Nephron progenitor cell (in vitro differentiated cells): ENCODE measurements around the gene DYNLRB1.

Source experiments
- DNase-seq: peaks from one replicate; pipeline ENCODE4 v3.0.0; 2021
- H3K27ac Mint-ChIP-seq: 2 replicates; pipeline ENCODE4 v1.8.0; 2021; ENCODE audit warnings: mild to moderate bottlenecking, moderate library complexity, mixed read lengths
- H3K27me3 Mint-ChIP-seq: 2 replicates; pipeline ENCODE4 v1.8.0; 2021; ENCODE audit warnings: mild to moderate bottlenecking, low read depth, mixed read lengths; ENCODE audit not compliant: poor library complexity
- H3K36me3 Mint-ChIP-seq: 2 replicates; pipeline ENCODE4 v1.8.0; 2021; ENCODE audit warnings: low read depth, mixed read lengths
- H3K4me1 Mint-ChIP-seq: 2 replicates; pipeline ENCODE4 v1.8.0; 2021; ENCODE audit warnings: mixed read lengths
- H3K4me3 Mint-ChIP-seq: 2 replicates; pipeline ENCODE4 v1.8.0; 2021; ENCODE audit warnings: mild to moderate bottlenecking, moderate library complexity, mixed read lengths
- H3K9me3 Mint-ChIP-seq: 2 replicates; pipeline ENCODE4 v1.8.0; 2021; ENCODE audit warnings: mild to moderate bottlenecking, moderate library complexity, mixed read lengths
- TF ChIP-seq, protein P1 (sequence below): fragments of 200-600 bp; sonication (generic); IDR thresholded peaks from 2 replicates; pipeline ENCODE4 v1.5.0; 2021; ENCODE audit warnings: antibody characterized with exemption

Gene DYNLRB1

GRCh38 chr20:34566978-34567891 is 51.0 kb downstream of the DYNLRB1 start:
- Mint-ChIP-seq H3K27me3 (peaks cover 7% of the 10 kb centered on the region), H3K27ac (peak overlapping the region; percentile 38)
- TF ChIP-seq, protein P1, sequence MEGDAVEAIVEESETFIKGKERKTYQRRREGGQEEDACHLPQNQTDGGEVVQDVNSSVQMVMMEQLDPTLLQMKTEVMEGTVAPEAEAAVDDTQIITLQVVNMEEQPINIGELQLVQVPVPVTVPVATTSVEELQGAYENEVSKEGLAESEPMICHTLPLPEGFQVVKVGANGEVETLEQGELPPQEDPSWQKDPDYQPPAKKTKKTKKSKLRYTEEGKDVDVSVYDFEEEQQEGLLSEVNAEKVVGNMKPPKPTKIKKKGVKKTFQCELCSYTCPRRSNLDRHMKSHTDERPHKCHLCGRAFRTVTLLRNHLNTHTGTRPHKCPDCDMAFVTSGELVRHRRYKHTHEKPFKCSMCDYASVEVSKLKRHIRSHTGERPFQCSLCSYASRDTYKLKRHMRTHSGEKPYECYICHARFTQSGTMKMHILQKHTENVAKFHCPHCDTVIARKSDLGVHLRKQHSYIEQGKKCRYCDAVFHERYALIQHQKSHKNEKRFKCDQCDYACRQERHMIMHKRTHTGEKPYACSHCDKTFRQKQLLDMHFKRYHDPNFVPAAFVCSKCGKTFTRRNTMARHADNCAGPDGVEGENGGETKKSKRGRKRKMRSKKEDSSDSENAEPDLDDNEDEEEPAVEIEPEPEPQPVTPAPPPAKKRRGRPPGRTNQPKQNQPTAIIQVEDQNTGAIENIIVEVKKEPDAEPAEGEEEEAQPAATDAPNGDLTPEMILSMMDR = no peak

GRCh38 chr20:34567892-34568865 is 52.0 kb downstream of the DYNLRB1 start:
- Mint-ChIP-seq H3K9me3 (no peaks in the 10 kb centered on the region), H3K4me3 (no peak overlapping the region), H3K27ac (peak overlapping the region; percentile 38), H3K36me3 (peaks cover 36% of the 10 kb centered on the region), H3K27me3 (peaks cover 6% of the 10 kb centered on the region), H3K4me1 (peaks cover 26% of the 10 kb centered on the region)
- no peak for DNase-seq
- TF ChIP-seq, protein P1 = no peak

More at GRCh38 chr20:34566978-34567891, 51.0 kb downstream of the DYNLRB1 start:
- no peak for DNase-seq
- peaks cover 34% of the 10 kb centered on the region for H3K36me3 Mint-ChIP-seq
- H3K4me1 Mint-ChIP-seq = peaks cover 26% of the 10 kb centered on the region
- no peaks in the 10 kb centered on the region for H3K9me3 Mint-ChIP-seq
- H3K4me3 Mint-ChIP-seq = no peak overlapping the region

DNA sequence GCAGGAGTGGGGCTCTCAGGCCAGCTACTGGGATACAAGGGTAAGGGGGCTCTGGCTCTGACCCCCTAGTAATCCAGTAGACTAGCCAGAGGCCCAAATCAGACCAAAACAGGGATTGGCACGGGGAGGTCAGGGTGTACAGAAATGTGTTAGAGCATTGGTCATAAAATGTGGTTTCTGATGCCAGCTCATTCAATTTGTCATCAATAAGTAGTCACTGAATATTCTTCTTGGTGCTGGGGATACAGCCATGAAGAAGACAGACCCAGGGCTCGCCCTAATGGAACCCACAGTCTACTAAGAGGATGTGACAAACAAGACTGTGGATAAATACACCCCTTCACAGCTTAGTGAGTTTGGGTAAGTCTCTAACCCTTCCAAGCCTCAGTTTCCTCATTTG is 53.4 kb downstream of the DYNLRB1 start:
- TF ChIP-seq, protein P1 = no peak
- H3K4me1 Mint-ChIP-seq = peaks cover 26% of the 10 kb centered on the region

DNA sequence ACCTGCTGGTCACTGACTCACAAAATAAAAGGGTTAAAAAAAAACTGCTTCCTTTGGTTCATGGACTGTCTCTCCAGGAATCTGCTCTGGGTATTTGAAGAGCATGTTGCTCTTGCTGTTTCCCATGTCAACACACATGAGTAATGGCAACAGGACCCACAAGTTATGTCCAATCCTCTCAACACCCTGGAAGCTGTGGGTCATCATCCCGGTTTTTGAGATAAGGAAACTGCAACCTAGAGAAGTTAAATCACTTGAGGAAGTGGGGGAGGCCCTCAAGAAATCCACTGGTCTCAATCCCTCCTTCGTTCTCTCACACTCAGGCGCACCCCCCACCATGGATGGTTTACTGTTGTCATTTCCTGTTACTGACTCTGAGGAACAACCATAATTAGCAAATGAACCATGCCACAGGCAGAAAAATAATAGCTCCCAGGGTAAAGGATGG is 54.7 kb downstream of the DYNLRB1 start:
- no peaks in the 10 kb centered on the region for H3K9me3 Mint-ChIP-seq
- peaks cover 22% of the 10 kb centered on the region for H3K4me1 Mint-ChIP-seq
- peak overlapping the region; percentile 73 for H3K27ac Mint-ChIP-seq
- no peak overlapping the region for H3K4me3 Mint-ChIP-seq
- peaks cover 43% of the 10 kb centered on the region for H3K36me3 Mint-ChIP-seq
- no peak for DNase-seq
- TF ChIP-seq, protein P1 = no peak
- H3K27me3 Mint-ChIP-seq = peaks cover 3% of the 10 kb centered on the region

More for the DNA sequence above, 53.4 kb downstream of the DYNLRB1 start:
- Mint-ChIP-seq H3K27me3 (peaks cover 3% of the 10 kb centered on the region), H3K4me3 (no peak overlapping the region), H3K9me3 (no peaks in the 10 kb centered on the region), H3K36me3 (peaks cover 41% of the 10 kb centered on the region), H3K27ac (no peak overlapping the region)
- no peak for DNase-seq

DNA sequence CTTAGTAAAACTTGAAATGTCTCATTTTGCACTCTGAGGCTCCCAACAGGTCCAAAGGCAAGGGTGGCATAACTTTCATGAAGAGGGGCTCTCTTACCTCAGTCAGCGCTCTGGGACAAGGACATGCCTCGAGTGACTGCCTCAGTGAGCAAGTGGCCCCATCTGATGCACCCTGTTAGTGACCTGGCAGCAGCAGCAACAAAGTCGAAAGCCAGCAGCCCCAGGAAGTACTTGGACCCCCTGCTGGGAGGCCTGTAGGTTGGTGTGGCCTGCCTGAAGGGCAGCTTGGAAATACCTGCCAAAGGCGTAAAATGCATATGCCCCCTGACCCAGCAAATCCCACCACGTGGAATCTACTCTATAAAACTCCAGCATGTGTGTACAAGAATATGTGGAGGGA is 55.5 kb downstream of the DYNLRB1 start:
- H3K4me3 Mint-ChIP-seq = no peak overlapping the region
- H3K36me3 Mint-ChIP-seq = peaks cover 40% of the 10 kb centered on the region
- no peak overlapping the region for H3K27ac Mint-ChIP-seq
- H3K27me3 Mint-ChIP-seq = peaks cover 3% of the 10 kb centered on the region
- no peak for DNase-seq
- H3K9me3 Mint-ChIP-seq = no peaks in the 10 kb centered on the region
- TF ChIP-seq, protein P1 = no peak
- peaks cover 13% of the 10 kb centered on the region for H3K4me1 Mint-ChIP-seq
